GM18873 (cell line): Measurements from ENCODE around the gene MELTF.

ENCODE experiments used
- ATAC-seq: cut with Tn5 transposase; IDR thresholded peaks from one replicate; pipeline ENCODE4 v1.9.1; 2021; ENCODE audit warnings: mild to moderate bottlenecking, moderate library complexity, moderate number of reproducible peaks; ENCODE audit not compliant: unreplicated experiment, low FRiP score

The MELTF gene

GRCh38 chr3:197011780-197012539 is 17.7 kb downstream of the MELTF start:
- ATAC-seq, result no peak

- ATAC-seq, result no peak
Observed at GRCh38 chr3:197010556-197011351, 18.9 kb downstream of the MELTF start.

GRCh38 chr3:197009532-197010019 is 20.0 kb downstream of the MELTF start:
- ATAC-seq, result no peak

- no peak for ATAC-seq
Observed at GRCh38 chr3:197008436-197009209, 21.0 kb downstream of the MELTF start.

GRCh38 chr3:197007953-197008352 is 21.7 kb downstream of the MELTF start:
- ATAC-seq, result no peak

- no peak for ATAC-seq
Observed at GRCh38 chr3:197007296-197007940, 22.2 kb downstream of the MELTF start.

GRCh38 chr3:197006860-197007259 is 22.8 kb downstream of the MELTF start:
- no peak for ATAC-seq

- no peak for ATAC-seq
Observed at GRCh38 chr3:197006446-197006845, 23.2 kb downstream of the MELTF start.

GRCh38 chr3:197003461-197004385 is 25.9 kb downstream of the MELTF start:
- ATAC-seq, result no peak

GRCh38 chr3:197002701-197003454 is 26.7 kb downstream of the MELTF start:
- no peak for ATAC-seq

- no peak for ATAC-seq
Observed at GRCh38 chr3:197001972-197002700, 27.5 kb downstream of the MELTF start.

GRCh38 chr3:197001106-197001971 is 28.3 kb downstream of the MELTF start:
- no peak for ATAC-seq

- ATAC-seq, result no peak
Observed at GRCh38 chr3:197000211-197000610, 29.4 kb downstream of the MELTF start.

GRCh38 chr3:196998966-196999760 is 30.5 kb downstream of the MELTF start:
- no peak for ATAC-seq

GRCh38 chr3:196997311-196997710 is 32.3 kb downstream of the MELTF start:
- no peak for ATAC-seq
